D721Med (cell line): ENCODE measurements around the gene MOGAT3.
"Not testable (repeated sequence)": the region's sequence is repeated elsewhere in the genome, so short reads cannot be mapped to it uniquely, and the experiment has no call there.

Experiments used
- DNase-seq: peaks from one replicate; pipeline ENCODE4 v3.0.0; 2011; ENCODE audit warnings: low spot score; ENCODE audit not compliant: insufficient read length
- FAIRE-seq: peaks from 2 replicates; lab custom pipeline; 2011; peaks lifted over from hg19 to GRCh38; lab: Jason Lieb, UNC
- CTCF ChIP-seq: IDR thresholded peaks from 2 replicates; pipeline ENCODE4 v1.5.1; 2012; ENCODE audit warnings: mild to moderate bottlenecking, control low read depth; ENCODE audit not compliant: insufficient read depth; ENCODE audit errors: missing control alignments

The MOGAT3 gene

GRCh38 chr7:101201695-101202602 is 1.1 kb upstream of the MOGAT3 start:
- FAIRE-seq: no peak
- TF ChIP-seq CTCF: no peak

GRCh38 chr7:101200504-101200861 is 353 bp downstream of the MOGAT3 start:
- TF ChIP-seq CTCF: no peak
- FAIRE-seq (no peak), DNase-seq (no peak)

More at GRCh38 chr7:101201695-101202602, 1.1 kb upstream of the MOGAT3 start:
- no peak for DNase-seq

- DNase-seq, FAIRE-seq: not testable (repeated sequence)
Observed at GRCh38 chr7:101199522-101199921, 1.3 kb downstream of the MOGAT3 start.

- FAIRE-seq (no peak), DNase-seq (no peak)
- TF ChIP-seq CTCF: no peak
Observed at GRCh38 chr7:101198476-101198875, 2.4 kb downstream of the MOGAT3 start.

GRCh38 chr7:101197991-101198390 is 2.8 kb downstream of the MOGAT3 start:
- DNase-seq: no peak
- no peak for FAIRE-seq
- TF ChIP-seq CTCF: no peak

GRCh38 chr7:101195884-101196283 is 5.0 kb downstream of the MOGAT3 start:
- no peak for FAIRE-seq
- TF ChIP-seq CTCF: no peak
- no peak for DNase-seq

- FAIRE-seq: no peak
- no peak for TF ChIP-seq CTCF
- no peak for DNase-seq
Observed at GRCh38 chr7:101189109-101189508, 11.7 kb downstream of the MOGAT3 start.
